Measurements from ENCODE around the gene SIAH2. TPM values are rescaled to one million over a fixed set of nuclear protein-coding genes. Genes with fewer than 3 reads are reported as not detected.

SIAH2 gene
- total and polyA plus RNA-seq, 2 of the 8 experiments (the other 6 are each of a cell fraction or from before 2014, with no cell fraction given): 23.9 to 34.2 TPM

DNA sequence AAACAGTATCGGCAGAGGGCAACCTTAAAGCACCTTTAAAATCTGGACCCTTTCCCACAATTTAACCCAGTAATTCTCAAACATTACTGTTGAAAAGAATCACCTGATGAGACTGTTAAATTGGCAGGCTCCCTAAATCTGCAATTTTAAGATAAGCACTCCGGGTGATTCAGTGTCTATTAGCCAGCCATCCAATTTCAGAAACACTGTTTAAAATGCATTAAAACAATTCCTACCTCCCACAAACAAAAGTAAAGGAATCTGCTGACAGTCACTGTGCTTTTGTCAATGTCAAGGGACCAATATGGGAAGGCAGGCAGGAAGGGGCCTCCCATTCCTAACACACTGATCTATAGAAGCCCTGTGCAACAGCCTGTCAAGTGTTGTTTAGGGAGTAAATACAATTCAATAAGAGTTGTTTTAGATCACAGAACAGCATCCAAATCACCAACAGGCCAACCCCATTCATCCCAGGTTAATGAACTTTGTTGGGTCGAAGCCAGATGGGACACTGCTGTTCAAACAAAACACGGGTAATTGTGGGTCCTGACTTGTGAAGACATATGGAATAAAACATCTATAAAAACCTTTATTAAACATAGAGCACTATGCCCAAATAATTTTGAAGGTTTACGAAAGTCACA, 21.4 kb downstream of the SIAH2 start:
- H3K14ac ChIP-seq (ENCODE audit: insufficient read length): no peak overlapping the region
- no peaks in the 10 kb centered on the region for H3K9me3 ChIP-seq (ENCODE audit: insufficient read depth in 2 of 2, low read depth in 1 of 2, low read length in 1 of 2)
- no peak overlapping the region for H2BK120ac ChIP-seq (replicated peaks; ENCODE audit: low read depth, low read length)
- H3K18ac ChIP-seq (ENCODE audit: extremely low read depth, low read length): no peak overlapping the region
- H3K56ac ChIP-seq (replicated peaks; ENCODE audit: insufficient read length, low read depth, low read length): no peak overlapping the region
- H3K23ac ChIP-seq (ENCODE audit: insufficient read length): no peak overlapping the region
- FAIRE-seq (no peak), DNase-seq (ENCODE audit: low read depth in 1 of 2, low spot score in 2 of 2) (no peak)
- H3K79me2 ChIP-seq (ENCODE audit: control insufficient read depth in 1 of 2, insufficient read depth in 2 of 2, low read length in 2 of 2): no peaks in the 10 kb centered on the region; a peak in 1 of 4 replicates
- TF ChIP-seq HDAC6 (IDR thresholded peaks at IDR 0.05; ENCODE audit: low read depth, low read length): no peak
- no peak for TF ChIP-seq TAF7 (optimal IDR thresholded peaks at IDR 0.05; ENCODE audit: borderline replicate concordance, low read depth, low read length)
- H3K4me2 ChIP-seq (ENCODE audit: insufficient read depth in 1 of 2, low read depth in 2 of 2, low read length in 2 of 2): no peak overlapping the region
- no peak overlapping the region for H3K27ac ChIP-seq (ENCODE audit: low read depth, low read length)
- no peaks in the 10 kb centered on the region for H4K20me1 ChIP-seq (replicated peaks in 1 of 2; ENCODE audit: control insufficient read depth in 1 of 2, insufficient read depth in 2 of 2, low read length in 2 of 2)
- peaks cover 8% of the 10 kb centered on the region for H3K79me1 ChIP-seq (ENCODE audit: low read depth, low read length)
- no peak overlapping the region for H2AFZ ChIP-seq (ENCODE audit: low read length)
- H2BK12ac ChIP-seq (ENCODE audit: low read depth, low read length): no peak overlapping the region
- POLR2A ChIA-PET (ENCODE audit: partially characterized antibody): no interaction called here
- H3K27me3 ChIP-seq (replicated peaks in 1 of 4; ENCODE audit: control insufficient read depth in 3 of 4, extremely low read depth in 1 of 4, insufficient read depth in 3 of 4, low read length in 3 of 4): no peaks in the 10 kb centered on the region
- no peak overlapping the region for H4K91ac ChIP-seq (replicated peaks; ENCODE audit: insufficient read length, low read length)
- no peaks in the 10 kb centered on the region for H3K36me3 ChIP-seq (ENCODE audit: control insufficient read depth in 2 of 4, insufficient read depth in 4 of 4, low read length in 3 of 4)
- CTCF ChIA-PET (ENCODE audit: partially characterized antibody): interaction anchor here (0.7 kb wide), 1 partner anchor 20 kb away, joined by 3 read pairs; no protein-coding TSS in a partner anchor
- no peak overlapping the region for H3K9ac ChIP-seq (replicated peaks in 1 of 4; ENCODE audit: extremely low read depth in 1 of 4, low read depth in 3 of 4, low read length in 3 of 4)
- H4K8ac ChIP-seq (ENCODE audit: extremely low read depth, insufficient read depth, low read length): no peak overlapping the region
- H2AK5ac ChIP-seq (ENCODE audit: low read depth, low read length): no peak overlapping the region
- H2BK15ac ChIP-seq (ENCODE audit: low read length): no peak overlapping the region
- H4K5ac ChIP-seq (ENCODE audit: insufficient read length, low read depth, low read length): no peak overlapping the region
- 91% methylated on average over 5 of the region's 5 CpGs; no CpG with 5 or more reads in 1 of the 2 experiments for WGBS, 2 experiments (ENCODE audit: extremely low coverage in 1 of 2, insufficient coverage in 1 of 2, insufficient read length in 1 of 2, insufficient replicate concordance in 2 of 2, low coverage in 1 of 2, low lambda C conversion rate in 2 of 2, missing lambda C conversion rate in 1 of 2)
- H3K4me3 ChIP-seq (ENCODE audit: extremely low read depth in 1 of 4, insufficient read depth in 2 of 4, low read depth in 3 of 4, low read length in 4 of 4): no peak overlapping the region
- no peak overlapping the region for H2BK5ac ChIP-seq (ENCODE audit: low read depth, low read length)
- peaks cover 0 to 3% (median 1%) of the 10 kb centered on the region in 4 experiments; a peak in 3 of 7 replicates for H3K4me1 ChIP-seq (replicated peaks in 1 of 4; ENCODE audit: control insufficient read depth in 3 of 4, insufficient read depth in 4 of 4, low read length in 3 of 4)
- no peak overlapping the region for H2BK20ac ChIP-seq (ENCODE audit: low read length)
- no peaks in the 10 kb centered on the region; the same call in 1 of the 2 replicates for H3K23me2 ChIP-seq (ENCODE audit: low read depth, low read length)
- H3K4ac ChIP-seq (replicated peaks; ENCODE audit: insufficient read length, low read depth, low read length): no peak overlapping the region
